ENCODE measurements around the gene SEC63.

Gene SEC63

DNA sequence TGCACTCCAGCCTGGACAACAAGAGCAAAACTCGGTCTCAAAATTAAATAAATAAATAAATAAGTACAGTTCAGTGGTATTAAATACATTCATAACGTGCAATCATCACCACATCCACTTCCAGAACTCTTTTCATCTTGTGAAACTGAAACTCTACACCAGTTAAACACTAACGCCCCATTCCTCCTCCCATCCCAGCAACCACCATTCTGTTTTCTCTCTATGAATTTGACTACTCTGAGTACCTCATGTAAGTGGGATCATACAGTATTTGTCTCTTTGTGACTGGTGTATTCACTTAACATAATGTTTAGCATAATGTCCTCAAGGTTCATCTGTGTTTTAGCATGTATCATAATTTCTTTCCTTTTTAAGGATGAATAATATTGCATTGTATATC, 104.8 kb downstream of the SEC63 start:
- no peak for DNase-seq

DNA sequence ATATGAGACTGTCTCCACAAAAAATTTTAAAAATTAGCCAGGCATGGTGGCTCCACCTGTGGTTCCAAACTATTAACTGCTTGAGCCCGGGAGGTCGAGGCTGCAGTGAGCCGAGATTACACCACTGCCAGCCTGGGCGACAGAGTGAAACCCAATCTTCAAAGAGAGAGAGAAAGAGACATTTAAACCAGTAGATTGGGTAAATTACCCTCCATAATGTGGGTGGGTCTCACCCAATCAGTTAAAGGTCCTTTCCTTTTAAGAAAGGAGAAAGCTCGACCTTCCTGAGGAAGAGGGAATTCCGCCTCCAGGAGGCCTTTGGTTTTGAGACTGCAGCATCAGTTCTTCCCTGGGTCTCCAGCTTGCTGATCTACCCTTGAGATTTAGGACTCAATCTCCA, 108.7 kb downstream of the SEC63 start:
- DNase-seq, result no peak

DNA sequence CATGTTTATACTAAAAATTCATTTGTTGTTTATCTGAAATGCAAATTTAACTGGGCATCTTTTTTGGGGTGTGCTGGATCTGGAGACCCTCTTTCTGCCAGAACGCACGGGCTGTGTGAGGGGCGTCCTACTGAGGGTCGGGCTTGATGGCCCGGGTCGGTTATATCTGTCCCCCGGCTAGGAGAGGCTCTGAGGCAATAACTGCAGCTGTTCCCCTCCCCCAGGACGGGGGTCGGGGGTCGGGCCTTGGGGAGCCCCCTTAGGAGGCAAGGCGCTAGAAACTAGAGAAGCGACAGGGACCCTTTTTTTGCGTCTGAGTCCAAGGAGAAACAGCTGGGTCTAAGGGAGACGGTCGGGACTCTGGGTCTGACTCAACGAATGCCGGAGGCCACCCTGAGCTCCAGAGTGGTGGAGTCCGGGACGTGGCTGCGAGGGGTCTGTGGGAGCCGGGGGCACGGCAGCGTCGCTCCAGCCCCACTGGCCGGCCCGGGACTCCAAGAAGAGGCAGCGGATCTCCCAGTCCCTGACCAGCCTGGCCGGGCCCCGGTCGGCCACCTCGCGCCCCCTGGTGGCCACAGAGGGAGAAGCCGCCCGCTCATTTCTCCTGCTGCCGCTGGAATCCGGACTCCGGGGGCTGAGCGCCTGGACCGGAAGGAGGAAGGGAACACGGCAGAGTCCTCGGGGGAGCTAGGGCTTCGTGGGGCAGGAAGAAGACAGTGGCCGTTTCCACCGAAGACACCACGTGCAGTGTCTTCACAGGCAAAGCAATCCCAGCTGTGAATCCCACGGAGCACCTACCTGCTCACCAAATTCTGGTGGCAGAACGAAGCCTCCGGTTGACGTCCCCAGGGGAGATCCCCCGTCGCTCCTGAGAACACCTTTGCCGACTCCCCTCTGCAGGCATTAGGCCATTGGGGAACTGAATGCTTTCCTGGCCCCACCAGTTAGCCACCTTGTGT, 109.9 kb downstream of the SEC63 start:
- peak; percentile 81 for DNase-seq

DNA sequence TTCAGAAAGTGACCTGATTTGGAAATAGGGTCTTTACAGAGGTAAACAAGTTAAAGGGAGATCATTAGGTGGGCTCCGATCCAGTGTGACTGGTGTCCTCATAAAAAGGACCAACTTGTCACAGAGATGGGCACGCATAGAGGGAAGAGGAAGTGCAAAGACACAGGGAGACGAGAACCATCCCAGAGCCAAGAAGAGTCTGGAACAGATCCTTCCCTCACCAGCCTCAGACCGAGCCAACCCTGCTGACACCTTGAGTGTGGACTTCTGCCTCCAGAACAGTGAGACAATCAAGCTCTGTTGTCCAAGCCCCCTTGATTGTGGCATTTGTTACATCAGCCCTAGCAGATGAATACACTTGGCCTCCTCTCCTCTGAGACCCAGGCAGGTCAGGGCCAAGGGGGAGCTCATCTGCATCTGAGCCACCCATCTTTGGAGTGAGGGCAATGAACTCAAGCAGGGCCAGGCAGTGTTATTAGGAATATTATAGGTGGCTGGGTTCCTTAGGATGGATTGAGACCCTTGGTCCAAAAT, 111.7 kb downstream of the SEC63 start:
- no peak for DNase-seq

- no peak for DNase-seq
Observed at GRCh38 chr6:107845777-107846176, 112.2 kb downstream of the SEC63 start.

- DNase-seq, result no peak
Observed at GRCh38 chr6:107843400-107843799, 114.6 kb downstream of the SEC63 start.

- DNase-seq, result no peak
Observed at GRCh38 chr6:107841275-107841670, 116.7 kb downstream of the SEC63 start.

- DNase-seq, result no peak
Observed at GRCh38 chr6:107840636-107841274, 117.3 kb downstream of the SEC63 start.

DNA sequence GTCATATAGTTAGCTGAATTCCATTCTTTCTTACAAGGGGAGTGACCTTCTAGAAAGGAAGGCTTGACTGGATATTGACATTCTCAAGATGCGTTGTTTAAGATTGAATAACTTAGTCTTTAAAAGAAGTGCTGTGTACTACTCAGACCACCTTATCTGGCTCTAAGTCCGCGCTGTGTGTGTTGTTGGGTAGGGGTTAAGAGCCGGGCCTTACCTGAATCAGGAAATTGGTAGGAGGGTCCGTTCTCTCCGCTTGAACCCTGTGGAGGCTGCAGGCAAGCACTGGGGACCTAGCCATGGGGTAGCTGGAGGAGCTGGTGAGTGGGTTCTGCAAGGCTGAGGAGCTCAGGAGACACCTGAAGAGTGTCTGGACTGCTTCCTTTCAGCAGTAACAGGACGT, 124.9 kb downstream of the SEC63 start:
- DNase-seq, result no peak

GRCh38 chr6:107832151-107833056, 125.6 kb downstream of the SEC63 start:
- DNase-seq, result no peak

GRCh38 chr6:107830060-107830459, 127.9 kb downstream of the SEC63 start:
- no peak for DNase-seq

DNA sequence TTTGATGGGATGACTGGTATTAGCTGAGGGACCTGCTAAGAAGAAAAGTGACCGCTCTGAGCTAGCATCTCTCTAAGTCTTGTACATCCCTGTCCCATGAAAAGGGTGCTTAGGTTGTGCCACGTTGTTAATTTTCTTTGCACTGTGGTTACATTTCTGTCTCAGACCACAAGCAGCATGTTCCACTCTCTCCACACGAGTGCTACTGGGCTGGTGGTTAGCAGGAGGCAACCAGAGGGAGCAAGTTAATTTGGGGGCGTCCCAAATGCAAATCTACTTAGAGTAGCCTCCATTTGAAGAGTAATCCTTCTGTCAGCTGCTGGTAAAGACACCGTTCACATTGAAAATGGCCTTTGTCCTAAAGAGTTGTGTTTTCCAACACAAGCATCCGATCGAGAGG, 130.5 kb downstream of the SEC63 start:
- no peak for DNase-seq

DNA sequence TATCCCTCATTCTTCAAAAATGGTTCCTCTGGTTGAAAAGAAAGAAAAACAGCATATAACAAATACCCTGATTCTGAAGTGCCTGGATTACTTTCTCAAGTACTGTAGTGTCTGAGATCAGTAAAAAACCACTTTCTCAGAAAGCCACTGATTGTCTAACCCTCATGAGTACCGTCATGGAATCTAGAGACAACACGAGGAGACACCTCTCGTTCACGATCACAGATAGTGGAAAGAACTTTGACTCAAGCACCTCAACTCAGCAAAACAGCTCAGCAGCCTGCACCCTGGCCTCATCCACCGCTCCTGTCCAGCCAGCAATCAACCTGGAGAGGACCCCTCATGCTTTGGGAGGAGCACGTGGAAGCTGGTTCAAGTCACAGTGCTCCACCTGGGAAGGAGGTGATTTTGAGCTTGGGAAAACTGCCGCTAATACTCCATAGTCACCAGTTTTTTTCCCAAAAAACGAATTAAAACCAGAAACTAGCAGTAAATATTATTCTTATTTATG, 134.9 kb downstream of the SEC63 start:
- no peak for DNase-seq

- DNase-seq, result no peak
Observed at GRCh38 chr6:107822176-107823046, 135.6 kb downstream of the SEC63 start.

DNA sequence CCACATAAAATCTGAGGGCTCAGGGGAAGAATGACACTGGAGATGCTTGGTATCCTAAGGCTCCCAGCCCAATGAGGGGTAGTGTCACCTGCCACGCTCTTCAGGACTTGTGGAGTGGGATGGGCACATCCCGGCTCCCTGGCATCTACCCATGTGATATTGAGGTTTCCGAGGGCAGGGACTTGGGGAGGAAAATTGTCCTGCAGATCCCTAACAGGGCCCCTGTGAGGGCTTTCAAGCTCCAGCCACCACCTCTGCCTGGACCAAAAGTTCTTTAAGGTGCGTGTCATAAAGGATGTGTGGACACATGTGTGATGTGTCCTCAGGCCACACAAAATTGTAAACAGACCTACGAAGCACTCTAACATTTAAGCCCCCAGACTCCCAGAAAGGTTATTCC, 136.4 kb downstream of the SEC63 start:
- no peak for DNase-seq

DNA sequence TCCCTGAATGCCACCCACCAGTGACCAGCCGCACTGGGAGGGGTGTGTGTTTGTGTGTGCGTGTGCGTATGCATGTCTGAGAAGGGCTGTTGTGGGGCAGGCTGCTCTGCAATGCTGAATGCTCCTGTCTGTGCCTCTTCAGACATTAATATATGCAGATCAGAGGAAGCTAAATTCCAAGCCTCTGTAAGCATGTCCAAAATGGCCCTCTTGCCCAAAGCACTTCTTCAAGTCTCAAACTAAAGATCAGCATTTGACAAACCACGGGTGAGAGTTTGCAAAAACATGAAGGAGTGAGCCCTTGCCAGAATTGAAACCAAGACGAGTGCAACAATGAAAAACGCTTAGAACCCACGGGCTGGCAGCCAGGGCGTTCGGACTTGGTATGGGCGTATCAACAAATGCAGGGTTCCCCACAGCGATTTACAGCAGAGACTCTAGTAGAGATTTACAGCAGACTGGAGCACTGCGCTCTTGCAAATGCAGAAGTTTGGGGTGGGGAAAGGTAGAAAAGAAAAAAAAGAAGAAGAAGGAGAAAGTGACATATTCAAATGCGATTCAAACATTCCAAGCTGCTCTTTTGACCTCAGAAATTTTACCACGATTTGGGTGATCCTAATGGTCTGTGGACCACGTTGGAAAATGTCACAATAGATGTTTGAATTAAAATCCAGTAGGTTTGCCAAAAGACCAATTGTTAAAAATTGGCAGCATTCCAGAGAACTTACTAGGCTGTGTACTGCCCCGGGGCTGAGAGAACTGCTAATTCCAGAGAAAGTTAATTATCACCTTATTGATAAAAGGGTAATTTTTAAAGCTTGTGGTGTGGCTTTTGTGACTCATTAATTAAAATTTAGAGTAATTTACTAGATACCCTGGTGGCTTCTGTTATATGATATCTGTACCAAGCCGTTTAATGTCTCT, 137.4 kb downstream of the SEC63 start:
- peak; percentile 53 for DNase-seq

DNA sequence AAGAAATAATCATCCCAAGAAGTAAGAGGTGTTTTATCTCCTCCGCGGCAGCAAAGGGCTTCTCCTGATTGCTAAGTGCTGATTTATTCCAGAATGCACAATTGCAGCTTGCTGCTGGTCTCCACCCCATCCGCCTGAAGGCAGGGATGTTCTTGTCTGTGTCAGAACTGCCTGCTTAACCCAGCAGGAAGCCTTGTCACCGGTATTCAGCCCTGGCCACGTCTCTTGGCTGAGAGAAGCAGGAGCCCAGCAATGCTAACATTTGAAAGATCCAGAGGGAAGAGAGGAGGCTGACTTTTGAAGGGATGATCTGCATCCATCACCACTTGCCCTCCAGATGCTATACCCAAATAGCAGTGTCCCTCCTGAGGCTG, 138.1 kb downstream of the SEC63 start:
- peak; percentile 58 for DNase-seq

GRCh38 chr6:107819217-107819616, 138.8 kb downstream of the SEC63 start:
- DNase-seq, result no peak

GRCh38 chr6:107818272-107818671, 139.7 kb downstream of the SEC63 start:
- DNase-seq, result no peak

DNA sequence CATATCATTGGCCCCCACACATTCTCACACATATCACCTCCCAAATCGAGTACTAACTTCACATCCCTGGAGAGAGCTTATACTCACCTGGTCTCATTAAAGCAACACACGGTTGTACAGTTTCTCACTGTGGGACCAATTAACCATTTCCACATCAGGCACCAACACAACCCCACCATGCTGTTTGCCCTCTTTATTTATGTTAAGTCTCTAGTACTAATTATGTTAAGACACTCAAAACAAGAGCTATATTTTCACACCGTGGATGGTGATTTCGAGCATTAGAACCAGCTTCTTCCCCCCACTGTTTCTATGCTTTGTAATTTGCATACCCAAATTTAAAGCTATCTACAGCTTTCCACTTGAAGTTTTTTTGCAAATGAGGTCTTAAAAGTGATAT, 140.2 kb downstream of the SEC63 start:
- DNase-seq, result no peak
